IMR-90 (cell line): ENCODE results near the gene MFSD6L. TPM values are rescaled to one million over a fixed set of nuclear protein-coding genes. Genes with fewer than 3 reads are reported as not detected.

Experiments
- ATAC-seq: fragments of 200-7000 bp; cut with Tn5 transposase; 2 replicates; pipeline ENCODE4 v1.9.1; 2020; ENCODE audit warnings: low read depth, mild to moderate bottlenecking, moderate library complexity
- BruUV-seq: library from RNA; stranded (reverse); fragments of 400-500 nt; replicated peaks from 2 replicates; lab custom pipeline; 2021; lab: Mats Ljungman, UMichigan
- CTCF ChIA-PET: fragments of 300-600 bp; formaldehyde crosslinking; extraction: SDS; loops from one replicate; lab custom pipeline; 2021; ENCODE audit warnings: antibody characterized with exemption; lab: Yijun Ruan, JAX
- POLR2A ChIA-PET: fragments of 300-600 bp; sonication (Branson Sonifier 250); formaldehyde crosslinking; loops from one replicate; lab custom pipeline; 2022; ENCODE audit warnings: antibody characterized with exemption; ENCODE audit not compliant: unreplicated experiment; lab: Charles Lee
- DNase-seq: peaks from one replicate; pipeline ENCODE4 v3.0.0; 2013
- H2AFZ ChIP-seq: replicated peaks from 2 replicates; pipeline ENCODE3; 2013; ENCODE audit warnings: low read length, mild to moderate bottlenecking; ENCODE audit not compliant: poor library complexity
- H2AK5ac ChIP-seq: 2 replicates; pipeline ENCODE4 v1.6.1; 2013; ENCODE audit warnings: low read depth, low read length, inconsistent platforms
- H2AK9ac ChIP-seq: replicated peaks from 2 replicates; pipeline ENCODE3; 2013; ENCODE audit warnings: mild to moderate bottlenecking, low read depth, low read length, moderate library complexity; ENCODE audit not compliant: poor library complexity
- H2BK120ac ChIP-seq: 2 replicates; pipeline ENCODE4 v1.6.1; 2013; ENCODE audit warnings: low read depth, low read length, inconsistent platforms
- H2BK15ac ChIP-seq: 3 replicates; pipeline ENCODE4 v1.6.1; 2013; ENCODE audit warnings: low read depth, low read length, inconsistent platforms
- H2BK20ac ChIP-seq: 2 replicates; pipeline ENCODE4 v1.6.1; 2013; ENCODE audit warnings: low read depth, mild to moderate bottlenecking, inconsistent platforms, low read length, moderate library complexity
- H2BK5ac ChIP-seq: 2 replicates; pipeline ENCODE4 v1.6.1; 2013; ENCODE audit warnings: mild to moderate bottlenecking, low read depth, low read length, inconsistent platforms; ENCODE audit not compliant: poor library complexity, severe bottlenecking
- H3K14ac ChIP-seq: replicated peaks from 2 replicates; pipeline ENCODE4 v1.6.1; 2013; ENCODE audit warnings: low read depth, low read length, inconsistent platforms
- H3K18ac ChIP-seq: 2 replicates; pipeline ENCODE4 v1.6.1; 2013; ENCODE audit warnings: low read depth, low read length, control low read depth
- H3K23ac ChIP-seq: 2 replicates; pipeline ENCODE4 v1.6.1; 2013; ENCODE audit warnings: low read depth, low read length, inconsistent platforms
- H3K27ac ChIP-seq: 2 replicates; pipeline ENCODE4 v1.5.1; 2013; ENCODE audit warnings: mild to moderate bottlenecking, control low read depth, low read length; ENCODE audit not compliant: insufficient read depth
- H3K27me3 ChIP-seq: 2 replicates; pipeline ENCODE4 v1.6.1; 2013; ENCODE audit warnings: low read length; ENCODE audit not compliant: control insufficient read depth, insufficient read depth
- H3K36me3 ChIP-seq: 2 replicates; pipeline ENCODE4 v1.6.1; 2013; ENCODE audit warnings: low read length, mixed read lengths; ENCODE audit not compliant: control insufficient read depth, insufficient read depth
- H3K4ac ChIP-seq: 2 replicates; pipeline ENCODE4 v1.6.1; 2013; ENCODE audit warnings: low read depth, low read length, inconsistent platforms
- H3K4me1 ChIP-seq: 2 replicates; pipeline ENCODE4 v1.6.1; 2013; ENCODE audit warnings: low read length, mixed read lengths; ENCODE audit not compliant: control insufficient read depth, insufficient read depth
- H3K4me2 ChIP-seq: 2 replicates; pipeline ENCODE4 v1.6.1; 2013; ENCODE audit warnings: low read depth, mild to moderate bottlenecking, control low read depth, low read length, moderate library complexity
- H3K4me3 ChIP-seq: 2 replicates; pipeline ENCODE4 v1.5.1; 2013; ENCODE audit warnings: low read depth, mild to moderate bottlenecking, control low read depth, low read length, moderate library complexity; ENCODE audit not compliant: insufficient read depth
- H3K56ac ChIP-seq: 2 replicates; pipeline ENCODE4 v1.6.1; 2013; ENCODE audit warnings: low read length, inconsistent platforms; ENCODE audit not compliant: insufficient read depth; ENCODE audit errors: extremely low read depth
- H3K79me1 ChIP-seq, 2 experiments: 2 replicates each; pipeline ENCODE4 v1.6.1; 2013; ENCODE audit warnings: low read length in 2 of 2, inconsistent platforms in 1 of 2, low read depth in 1 of 2
- H3K9ac ChIP-seq: 2 replicates; pipeline ENCODE4 v1.6.1; 2013; ENCODE audit warnings: low read depth, low read length, control low read depth
- H3K9me1 ChIP-seq: 2 replicates; pipeline ENCODE4 v1.6.1; 2013; ENCODE audit warnings: low read length, inconsistent platforms; ENCODE audit not compliant: insufficient read depth
- H3K9me3 ChIP-seq: 2 replicates; pipeline ENCODE4 v1.6.1; 2013; ENCODE audit warnings: low read length; ENCODE audit not compliant: control insufficient read depth, insufficient read depth
- H4K20me1 ChIP-seq: 2 replicates; pipeline ENCODE4 v1.6.1; 2013; ENCODE audit warnings: low read length, inconsistent platforms; ENCODE audit not compliant: insufficient read depth
- H4K5ac ChIP-seq: 2 replicates; pipeline ENCODE4 v1.6.1; 2013; ENCODE audit warnings: mild to moderate bottlenecking, low read depth, low read length, control low read depth
- H4K8ac ChIP-seq, 2 experiments: 2 replicates each; pipeline ENCODE4 v1.6.1; 2013; ENCODE audit warnings: low read depth in 2 of 2, low read length in 2 of 2, control low read depth in 1 of 2, inconsistent platforms in 1 of 2
- H4K91ac ChIP-seq: 2 replicates; pipeline ENCODE4 v1.6.1; 2013; ENCODE audit warnings: low read depth, low read length, inconsistent platforms; ENCODE audit not compliant: insufficient read depth
- BHLHE40 ChIP-seq: fragments of 150-350 bp; IDR thresholded peaks from 2 replicates; pipeline ENCODE4 v1.6.1; 2016; ENCODE audit warnings: mild to moderate bottlenecking, low read depth, low read length
- FOS ChIP-seq: fragments of 150-350 bp; IDR thresholded peaks from 2 replicates; pipeline ENCODE4 v1.6.1; 2016; ENCODE audit warnings: low read depth, low read length
- MAFK ChIP-seq: IDR thresholded peaks from 2 replicates; pipeline ENCODE4 v1.6.1; 2012; ENCODE audit warnings: low read depth, low read length, improper control_type of control experiment
- RAD21 ChIP-seq: IDR thresholded peaks from 2 replicates; pipeline ENCODE4 v1.6.1; 2012; ENCODE audit warnings: low read length, improper control_type of control experiment
- WGBS, 2 experiments: methylation state at CpG; one replicate each; pipeline versions ENCODE4 v1.1.5 to v1.1.7; 2013; ENCODE audit warnings: missing lambda C conversion rate in 2 of 2; ENCODE audit not compliant: insufficient read length in 1 of 2; ENCODE audit errors: extremely low coverage in 2 of 2; 5-methylcytosine and 5-hydroxymethylcytosine counted together
- dilution Hi-C: fragments of 300-500 bp; cut with HindIII; formaldehyde crosslinking; loops from one replicate; pipeline ENCODE4 v1.14.3; 2018; ENCODE audit warnings: low sequenced_read_pairs; ENCODE audit not compliant: unreplicated experiment
- in situ Hi-C: fragments of 300-500 bp; cut with MboI; formaldehyde crosslinking; loops from 3 replicates; pipeline ENCODE4 v1.14.3; 2019; ENCODE audit warnings: low sequenced_read_pairs, inconsistent platforms, mixed read lengths
- intact Hi-C: fragments of 100-400 bp; cut with micrococcal nuclease; formaldehyde crosslinking; loops from 2 replicates; pipeline ENCODE4 v1.10.0; 2022
- polyA plus RNA-seq, 3 experiments: library from polyadenylated mRNA; depleted of rRNA; stranded (reverse); fragments of >200 nt; gene quantifications; 2 replicates each; pipeline ENCODE4 v1.2.3, GENCODE V29; 2012; ENCODE audit warnings: low replicate concordance in 1 of 3
- total RNA-seq: library from RNA; depleted of rRNA; stranded (reverse); fragments of >200 nt; gene quantifications from 2 replicates; pipeline ENCODE4 v1.2.3, GENCODE V29; 2012

Gene MFSD6L
- total and polyA plus RNA-seq, 2 of the 4 experiments (the other 2 are of a cell fraction), result not detected

DNA sequence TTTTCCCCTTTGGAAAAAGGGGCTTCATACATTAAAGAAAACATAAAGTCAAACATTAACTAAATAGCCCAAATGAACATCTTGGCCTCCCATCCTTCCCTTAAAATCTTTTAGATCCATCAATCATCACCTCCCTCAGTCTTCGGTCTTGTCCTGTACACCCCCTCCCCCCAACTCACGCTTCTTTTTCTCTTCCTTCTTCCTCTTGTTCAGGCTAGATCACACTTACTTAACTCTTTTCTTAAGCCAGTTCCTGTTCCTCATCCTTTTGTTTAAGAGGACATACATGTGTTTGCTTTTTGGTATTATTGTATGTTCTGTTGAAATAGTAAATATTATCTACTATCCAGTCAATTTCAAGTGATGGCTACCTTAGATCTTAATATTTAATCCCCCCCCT is 5.5 kb downstream of the MFSD6L start:
- no peaks in the 10 kb centered on the region for H3K4me1 ChIP-seq
- H3K4me3 ChIP-seq, result no peak overlapping the region
- H3K23ac ChIP-seq, result no peak overlapping the region
- DNase-seq (no peak), ATAC-seq (no peak)
- H4K5ac ChIP-seq, result no peak overlapping the region
- H3K27ac ChIP-seq, result no peak overlapping the region
- no TSS peak for BruUV-seq
- in situ Hi-C loops (loop anchor here (25.0 kb wide), 1 partner anchor 744 kb away; no protein-coding TSS in a partner anchor), intact Hi-C loops (no loop called here), dilution Hi-C loops (no loop called here)
- no CpG with 5 or more reads among the region's 2 CpGs for WGBS, 2 experiments
- H2AK9ac ChIP-seq, result no peak overlapping the region
- no peaks in the 10 kb centered on the region for H3K36me3 ChIP-seq
- TF ChIP-seq BHLHE40, result no peak
- no peak for TF ChIP-seq MAFK
- no peak for TF ChIP-seq FOS
- TF ChIP-seq RAD21, result no peak
- CTCF ChIA-PET, result no interaction called here
- H4K91ac ChIP-seq, result no peak overlapping the region
- no peaks in the 10 kb centered on the region for H4K20me1 ChIP-seq
- H2AFZ ChIP-seq, result no peak overlapping the region
- POLR2A ChIA-PET, result no interaction called here
- H3K4ac ChIP-seq, result no peak overlapping the region
- no peak overlapping the region for H4K8ac ChIP-seq
- H3K18ac ChIP-seq, result no peak overlapping the region
- H3K9me1 ChIP-seq, result no peaks in the 10 kb centered on the region
- peaks cover 5% of the 10 kb centered on the region; the same call in 1 of the 2 replicates for H3K9me3 ChIP-seq
- no peak overlapping the region for H3K14ac ChIP-seq
- no peaks in the 10 kb centered on the region for H3K79me1 ChIP-seq
- no peak overlapping the region for H3K9ac ChIP-seq
- H3K56ac ChIP-seq, result no peak overlapping the region
- no peak overlapping the region for H2BK5ac ChIP-seq
- no peak overlapping the region for H2BK15ac ChIP-seq
- no peak overlapping the region for H2BK120ac ChIP-seq
- H2AK5ac ChIP-seq, result no peak overlapping the region
- no peak overlapping the region for H3K4me2 ChIP-seq
- no peak overlapping the region for H2BK20ac ChIP-seq
- H3K27me3 ChIP-seq, result peaks cover 11% of the 10 kb centered on the region; the same call in 1 of the 2 replicates
